ENCODE measurements around the gene TMEM132D.

DNA sequence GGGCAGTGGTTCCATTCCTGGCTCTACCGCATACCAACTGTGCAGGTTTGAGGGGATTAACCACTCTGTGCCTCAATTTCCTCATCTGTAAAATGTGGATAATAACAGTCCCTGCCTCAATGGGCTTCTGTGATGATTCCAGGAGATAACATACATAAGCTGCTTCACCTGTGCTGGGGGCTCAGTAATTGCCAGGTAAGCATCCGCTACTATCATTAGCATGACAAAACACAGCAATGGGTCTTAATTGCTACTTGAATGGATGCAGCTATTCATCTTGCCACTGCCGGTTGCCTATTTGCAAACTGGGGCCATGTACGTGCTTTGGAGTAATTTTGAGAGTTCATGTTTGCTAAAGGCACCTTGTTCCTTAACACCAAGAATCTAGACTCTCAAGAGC is 132.6 kb downstream of the TMEM132D start:
- TF ChIP-seq GATA3 (IDR thresholded peaks at IDR 0.05; ENCODE audit: low read depth, low read length) (no peak), GATA2 (IDR thresholded peaks at IDR 0.05; ENCODE audit: low read depth, low read length) (no peak)
